Limb (tissue), 2 donors: ENCODE results near the gene CCR9.

Source experiments
- DNase-seq, 2 donors: peaks; one replicate each; pipeline ENCODE4 v3.0.0-alpha.2; 2016; ENCODE audit errors: extremely low spot score in 2 of 2

Gene CCR9

GRCh38 chr3:45907769-45908705 lies 21.7 kb downstream of the CCR9 start:
- DNase-seq = peak in 1 of 2 donors; percentile 13

DNA sequence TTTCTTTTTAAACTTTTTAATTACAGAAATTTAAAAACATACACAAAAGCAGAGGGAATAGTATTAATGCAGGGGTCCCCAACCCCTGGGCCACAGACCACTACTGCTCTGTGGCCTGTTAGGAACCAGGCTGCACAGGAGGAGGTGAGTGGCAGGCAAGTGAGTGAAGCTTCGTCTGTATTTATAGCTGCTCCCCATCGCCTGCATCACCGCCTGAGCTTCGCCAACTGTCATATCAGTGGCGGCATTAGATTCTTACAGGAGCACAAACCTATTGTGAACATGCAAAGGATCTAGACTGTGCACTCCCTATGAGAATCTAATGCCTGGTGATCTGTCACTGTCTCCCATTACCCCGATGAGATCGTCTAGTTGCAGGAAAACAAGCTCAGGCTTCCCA lies 22.4 kb downstream of the CCR9 start:
- no peak for DNase-seq

- DNase-seq = no peak
These were observed 23.2 kb downstream of the CCR9 start for GRCh38 chr3:45909542-45909941.

- DNase-seq = no peak
These were observed 24.5 kb downstream of the CCR9 start for GRCh38 chr3:45910892-45911291.

DNA sequence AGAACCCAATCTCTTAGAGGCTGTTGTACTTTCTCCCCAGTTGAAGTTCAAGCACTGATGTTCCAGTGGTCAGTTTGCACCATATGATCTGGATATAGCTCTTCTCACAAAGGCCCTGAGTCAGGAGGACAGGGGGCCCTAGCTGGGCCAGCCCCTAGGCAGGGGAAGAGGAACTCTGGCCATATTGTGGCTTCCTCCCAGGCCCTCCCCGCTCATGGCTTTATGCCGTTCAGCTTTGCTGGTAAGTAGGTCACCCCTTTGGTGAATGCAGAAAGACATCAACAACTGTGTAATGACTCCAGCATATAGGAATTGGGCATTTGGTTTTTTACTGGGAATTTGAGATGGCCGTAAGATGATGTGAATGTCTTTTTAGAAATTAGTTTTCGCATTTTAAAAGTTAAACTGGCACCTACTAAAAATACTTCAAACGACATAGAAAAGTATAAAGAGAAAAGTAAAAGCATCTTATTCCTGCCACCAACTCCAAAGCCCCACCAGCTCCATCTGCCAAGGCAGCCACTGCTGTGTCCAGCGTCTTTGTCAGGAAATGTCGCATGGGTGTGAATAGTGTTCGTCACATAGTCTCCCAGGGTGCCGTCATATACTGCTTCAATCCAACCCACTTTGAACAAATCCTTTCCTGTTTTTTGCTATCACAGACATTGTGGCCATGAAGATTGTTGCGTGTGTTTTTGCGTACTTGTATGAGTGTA lies 25.3 kb downstream of the CCR9 start:
- DNase-seq = no peak

DNA sequence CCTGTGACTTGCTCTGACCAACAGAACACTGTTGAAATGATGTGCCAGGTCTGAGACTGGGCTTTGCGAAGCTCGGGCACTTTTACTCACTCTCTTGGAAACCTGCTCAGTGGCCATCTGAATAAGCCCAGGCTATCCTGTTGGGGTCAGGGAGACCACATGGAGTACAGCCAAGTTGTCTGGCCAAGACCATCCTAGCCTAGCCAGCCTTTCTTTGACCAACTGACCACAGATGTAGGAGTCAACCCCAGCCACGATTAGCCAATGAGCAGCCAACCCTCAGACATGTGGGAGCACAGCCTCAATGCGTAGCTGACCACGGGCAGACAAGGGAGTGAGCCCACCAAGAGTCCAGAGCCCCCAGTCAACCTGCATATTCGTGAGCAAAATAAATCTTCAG lies 26.1 kb downstream of the CCR9 start:
- no peak for DNase-seq

DNA sequence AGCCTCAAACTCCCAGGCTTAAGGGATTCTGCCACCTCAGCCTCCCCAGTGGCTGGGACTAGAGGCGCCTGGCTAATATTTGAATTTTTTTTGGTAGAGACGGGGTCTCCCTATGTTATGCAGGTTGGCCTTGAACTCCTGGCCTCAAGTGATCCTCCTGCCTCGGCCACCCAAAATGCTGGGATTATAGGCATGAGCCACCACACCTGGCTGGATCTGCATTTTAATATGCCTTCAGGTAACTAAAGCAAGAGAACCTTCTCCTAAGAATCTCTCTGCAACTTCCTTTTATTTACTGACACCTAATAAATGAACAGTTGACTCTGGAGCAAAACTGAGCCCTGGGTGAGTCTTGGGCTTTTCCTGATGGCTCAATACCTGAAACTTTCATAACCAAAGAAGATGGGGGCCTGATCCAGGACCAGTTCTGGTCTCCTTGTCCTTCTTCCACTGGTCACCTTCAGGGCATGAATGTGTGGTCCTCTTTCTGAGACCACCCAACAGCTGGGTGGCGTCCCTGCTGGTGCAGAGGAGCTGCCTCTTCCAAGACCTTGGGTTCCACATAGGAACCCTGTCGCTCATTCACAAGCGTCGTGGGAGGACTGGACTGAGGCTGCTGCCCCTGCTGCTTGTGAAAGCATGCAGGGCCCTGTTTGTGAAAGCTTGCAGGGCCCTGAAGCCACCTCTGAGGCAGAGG lies 28.2 kb downstream of the CCR9 start:
- DNase-seq = no peak

DNA sequence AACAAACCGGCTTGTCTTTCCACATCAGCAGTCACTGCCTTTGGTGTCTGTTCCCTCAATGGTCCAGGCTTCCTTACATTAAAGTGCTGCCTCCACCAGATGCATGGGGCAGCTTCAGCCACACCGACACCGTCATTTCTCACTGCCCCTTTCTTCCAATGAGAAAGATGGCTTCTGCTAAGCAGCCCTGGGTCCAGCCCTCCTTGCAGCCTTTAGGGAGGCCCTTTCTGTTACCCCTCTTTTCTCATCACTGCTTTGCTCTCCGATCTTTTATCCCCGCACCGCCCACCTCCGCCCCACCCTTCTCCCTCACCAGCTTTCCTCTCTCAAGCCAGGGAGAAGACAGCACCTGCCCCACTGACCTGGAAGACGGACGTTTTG lies 28.7 kb downstream of the CCR9 start:
- no peak for DNase-seq

DNA sequence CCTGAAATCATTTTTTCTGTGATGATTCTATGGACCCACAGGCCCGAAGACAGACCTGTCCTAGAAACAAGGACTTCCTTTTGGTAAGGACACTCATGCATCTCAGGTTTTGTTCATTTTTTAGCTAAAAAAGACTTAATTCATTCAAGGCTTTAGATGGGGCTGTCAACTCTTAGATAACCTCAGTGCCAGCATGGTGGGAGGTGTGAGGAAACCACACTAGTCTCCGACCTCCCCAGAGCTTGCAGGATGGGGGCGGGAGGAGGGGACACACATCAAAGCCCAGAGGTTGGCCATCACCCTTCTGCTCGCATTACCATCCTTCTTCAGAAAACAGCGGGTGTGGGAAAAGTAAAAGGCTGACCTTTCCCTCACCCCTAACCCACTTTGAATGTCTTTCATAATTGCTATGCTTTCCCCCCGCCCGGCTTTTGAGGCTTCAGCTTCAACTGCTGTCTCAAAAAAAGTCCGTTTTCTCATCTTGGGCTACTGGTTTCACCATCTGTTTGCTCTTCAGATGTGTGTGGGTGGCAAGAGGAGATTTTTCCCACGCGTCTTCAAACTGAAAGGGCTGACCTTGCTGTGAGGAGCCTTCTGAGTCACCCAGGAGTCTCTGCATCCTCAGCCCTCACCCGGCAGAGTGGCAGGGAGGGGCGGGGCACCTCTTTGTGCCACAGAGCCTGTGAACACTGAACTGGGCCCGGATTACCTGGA lies 29.3 kb downstream of the CCR9 start:
- DNase-seq = no peak

DNA sequence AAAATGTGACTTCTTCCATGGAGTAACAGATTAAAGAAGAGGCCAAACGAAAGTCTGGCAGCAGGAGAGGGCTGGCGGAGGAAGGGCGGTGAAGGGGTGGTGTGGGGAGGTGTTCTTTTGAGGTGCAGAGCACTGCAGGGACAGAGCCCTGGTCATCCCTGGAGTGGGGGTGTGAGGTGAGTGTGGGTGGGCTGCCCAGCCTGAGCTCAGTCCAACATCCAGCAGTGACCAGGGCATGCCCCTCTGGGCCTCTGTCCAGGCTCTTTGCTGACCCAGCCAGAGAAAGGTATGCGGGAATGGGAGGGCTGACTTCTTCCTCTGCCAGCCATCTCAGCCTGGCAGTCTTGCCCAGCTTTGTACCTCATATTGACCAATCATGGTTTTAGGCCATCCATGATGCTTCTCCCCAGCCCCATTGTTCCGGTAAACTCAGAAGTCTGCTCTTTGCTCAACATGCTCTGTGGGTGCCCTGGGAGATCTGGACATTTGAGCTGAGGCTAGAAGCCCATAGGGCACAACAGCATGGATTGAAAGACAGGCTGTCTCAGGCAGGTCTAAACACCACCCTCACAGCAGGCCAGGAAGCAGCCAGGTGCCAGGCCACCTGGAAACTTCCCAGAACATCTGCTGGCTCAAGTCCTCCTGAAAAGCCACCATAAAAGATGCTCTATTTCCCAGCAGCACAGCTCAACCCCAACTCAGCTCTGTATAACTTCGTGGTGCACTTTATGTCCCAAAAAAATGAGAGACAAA lies 31.0 kb downstream of the CCR9 start:
- DNase-seq = no peak

GRCh38 chr3:45921158-45922038 lies 35.1 kb downstream of the CCR9 start:
- DNase-seq = no peak

- no peak for DNase-seq
These were observed 35.6 kb downstream of the CCR9 start for GRCh38 chr3:45922039-45922326.

- DNase-seq = no peak
These were observed 36.7 kb downstream of the CCR9 start for GRCh38 chr3:45922950-45923590.

- no peak for DNase-seq
These were observed 37.4 kb downstream of the CCR9 start for GRCh38 chr3:45923755-45924154.

DNA sequence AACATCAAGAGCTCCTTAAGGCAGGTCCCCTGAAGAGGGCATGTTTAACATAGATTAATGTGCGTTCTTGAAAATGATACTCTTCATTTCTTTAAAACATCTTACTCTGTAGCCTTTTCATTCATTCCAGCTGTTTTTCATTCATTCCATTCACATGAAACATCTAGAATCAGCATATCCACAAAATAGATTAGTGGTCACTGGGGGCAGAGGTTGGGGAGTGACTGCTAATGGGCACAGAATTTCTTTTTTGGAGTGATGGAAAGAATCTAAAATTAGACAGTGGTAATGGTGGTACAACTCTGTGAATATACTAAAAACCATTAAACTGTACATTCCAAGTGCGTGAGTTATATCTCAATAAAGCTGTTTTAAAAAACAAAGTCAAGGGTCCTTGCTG lies 41.5 kb downstream of the CCR9 start:
- DNase-seq = no peak

- peak in 1 of 2 donors; percentile 61 for DNase-seq
These were observed 42.8 kb downstream of the CCR9 start for GRCh38 chr3:45929042-45929679.

DNA sequence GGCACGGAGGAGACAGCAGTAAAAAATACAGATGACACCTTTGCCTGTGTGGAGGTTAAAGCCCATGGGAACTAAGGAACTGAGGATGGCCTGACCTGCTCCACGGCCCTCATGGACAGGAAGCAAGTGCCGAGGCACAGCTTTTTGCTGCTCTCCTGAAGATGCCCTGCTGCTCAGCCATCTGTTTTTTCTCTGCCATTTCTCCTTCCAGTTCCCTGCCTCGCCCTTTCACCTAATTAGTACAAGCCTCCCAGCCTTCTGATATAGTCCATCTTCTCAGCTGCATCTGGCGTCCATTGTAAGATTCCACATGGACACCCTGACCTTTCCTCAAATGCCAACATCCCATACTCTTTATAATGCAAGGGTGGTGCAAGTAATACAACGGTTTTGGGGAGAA lies 45.2 kb downstream of the CCR9 start:
- DNase-seq = no peak

DNA sequence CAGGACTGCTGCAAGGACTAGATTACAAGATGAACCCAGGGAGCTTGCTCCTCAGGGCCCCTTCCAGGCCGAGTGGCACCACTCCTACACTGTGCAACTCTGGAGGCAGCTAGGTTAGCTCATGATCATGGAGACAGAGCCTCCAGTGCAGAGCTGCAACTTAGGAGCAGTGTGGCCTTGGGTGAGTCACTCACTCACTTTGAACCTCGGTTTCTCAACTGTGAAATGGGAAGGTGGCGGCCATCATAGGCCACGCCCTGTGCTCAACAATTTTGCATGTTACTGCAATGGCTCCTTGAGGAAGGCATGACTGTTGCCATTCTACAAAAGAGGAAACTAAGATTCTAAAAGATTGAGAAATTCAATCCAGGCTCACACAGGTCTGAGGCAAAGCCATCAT lies 45.8 kb downstream of the CCR9 start:
- DNase-seq = no peak

DNA sequence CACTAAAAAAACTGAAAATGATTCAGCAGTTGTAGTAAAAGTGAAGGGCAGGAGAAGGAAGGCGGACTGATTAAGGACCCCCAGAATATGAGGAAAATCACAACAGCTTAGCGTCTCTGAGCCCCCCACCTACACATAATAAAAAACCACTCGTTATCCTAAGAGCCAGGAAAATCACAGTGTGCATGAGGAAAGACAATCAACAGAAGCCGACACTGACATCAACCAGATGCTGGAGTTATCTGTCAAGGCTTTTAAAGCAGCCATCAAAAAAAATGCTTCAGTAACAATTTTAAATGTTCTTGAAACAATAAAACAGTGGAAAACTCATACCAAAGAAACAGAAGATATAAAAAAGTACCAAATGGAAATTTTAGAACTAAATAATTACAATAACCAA lies 47.2 kb downstream of the CCR9 start:
- DNase-seq = no peak
